ENCODE results near the gene USP54.

USP54 gene

DNA sequence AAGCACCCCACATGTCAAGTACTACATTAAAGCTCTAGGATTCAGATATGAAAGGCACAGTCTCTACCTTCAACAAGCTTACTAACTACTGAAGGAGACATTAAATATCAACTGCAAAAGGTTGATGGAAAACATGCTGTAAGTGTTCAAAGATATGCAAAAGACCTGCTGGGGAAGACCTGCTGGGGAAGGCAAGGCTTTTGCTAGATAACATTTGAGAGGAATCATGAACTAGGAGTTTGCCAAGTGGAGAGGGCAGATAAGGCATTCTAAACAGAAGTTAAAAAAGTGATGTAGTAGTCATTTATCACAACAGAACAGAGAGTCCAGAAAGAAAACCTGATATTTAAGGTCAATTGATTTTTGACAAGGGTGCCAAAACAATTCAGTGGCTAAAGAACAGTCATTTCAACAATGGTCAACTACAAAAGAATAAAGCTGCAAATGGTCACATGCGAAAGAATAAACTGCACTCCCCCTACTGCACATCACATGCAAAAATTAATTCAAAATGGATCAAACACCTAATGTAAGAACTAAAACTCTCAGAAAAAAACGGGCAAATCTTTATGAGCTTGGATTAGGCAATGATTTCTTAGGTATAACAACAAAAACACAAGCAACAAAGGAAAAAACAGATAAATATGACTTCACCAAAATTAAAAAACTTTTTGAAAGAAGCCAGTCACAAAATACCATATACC, 134.8 kb downstream of the USP54 start:
- DNase-seq = no peak

DNA sequence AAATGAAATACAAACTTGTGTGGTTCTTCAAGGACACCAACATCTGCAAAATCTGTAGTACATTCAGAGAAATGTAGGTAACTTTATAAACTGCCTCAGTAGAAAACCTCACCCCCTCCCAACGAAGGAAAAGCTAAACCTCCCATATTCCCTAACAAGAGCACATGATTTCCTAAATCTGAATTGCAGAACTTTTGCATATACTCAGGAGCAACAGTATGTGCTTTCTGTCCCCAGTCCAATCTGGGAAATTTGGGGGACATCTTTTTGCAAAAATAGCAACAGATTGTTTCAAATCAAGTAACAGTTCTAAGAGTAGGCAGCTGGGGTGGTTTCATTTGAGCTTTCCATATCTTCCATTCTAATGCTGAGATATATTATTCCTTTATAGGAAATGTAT, 142.0 kb downstream of the USP54 start:
- DNase-seq = no peak

DNA sequence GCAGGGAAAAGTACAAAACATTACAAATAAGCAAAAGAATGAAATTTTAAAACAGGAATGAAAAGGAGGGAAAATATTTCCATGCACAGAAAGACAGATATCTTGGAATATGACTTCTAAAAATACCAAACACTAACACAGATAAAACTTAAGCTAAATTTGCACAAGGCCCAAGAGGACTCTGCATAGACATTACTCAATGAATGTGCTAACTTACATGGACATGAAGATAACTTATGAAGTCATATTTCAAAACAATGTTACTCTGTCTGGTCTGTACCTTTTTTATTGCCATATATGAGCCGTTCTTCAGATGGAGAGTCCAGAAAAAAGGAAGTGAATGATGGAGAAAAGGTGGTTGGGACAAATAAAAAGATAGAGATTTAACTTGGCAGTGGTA, 142.8 kb downstream of the USP54 start:
- DNase-seq = no peak

Data from DMS79 treated with DMSO at 0.1 percent for 48 hours (cell line).